Mesenchymal stem cell (in vitro differentiated cells and primary cell): ENCODE data around the gene ANGPTL2.

ENCODE experiments used
- DNase-seq: peaks from one replicate; pipeline ENCODE4 v3.0.0-alpha.2; 2013
- H2AFZ ChIP-seq: one replicate; pipeline ENCODE4 v1.6.1; 2013; ENCODE audit warnings: low read depth, mild to moderate bottlenecking, control low read depth, inconsistent platforms, low read length, moderate library complexity
- H2AK5ac ChIP-seq: 2 replicates; pipeline ENCODE4 v1.6.1; 2013; ENCODE audit warnings: low read length, moderate library complexity, mild to moderate bottlenecking, inconsistent platforms; ENCODE audit not compliant: severe bottlenecking
- H2BK120ac ChIP-seq: one replicate; pipeline ENCODE4 v1.6.1; 2013; ENCODE audit warnings: low read depth, mild to moderate bottlenecking, inconsistent platforms, low read length, moderate library complexity
- H2BK12ac ChIP-seq, 2 experiments: one replicate each; pipeline ENCODE4 v1.6.1; 2013; ENCODE audit warnings: inconsistent platforms in 2 of 2, low read length in 2 of 2, mild to moderate bottlenecking in 2 of 2, moderate library complexity in 2 of 2, control low read depth in 1 of 2
- H2BK15ac ChIP-seq: one replicate; pipeline ENCODE4 v1.6.1; 2013; ENCODE audit warnings: mild to moderate bottlenecking, low read depth, inconsistent platforms; ENCODE audit not compliant: poor library complexity, severe bottlenecking
- H2BK5ac ChIP-seq: 2 replicates; pipeline ENCODE4 v1.6.1; 2013; ENCODE audit warnings: low read depth, mild to moderate bottlenecking, low read length, control low read depth, inconsistent platforms; ENCODE audit not compliant: poor library complexity, severe bottlenecking
- H3K14ac ChIP-seq, 2 experiments: one replicate each; pipeline ENCODE4 v1.6.1; 2013; ENCODE audit warnings: inconsistent platforms in 2 of 2, low read length in 2 of 2, control low read depth in 1 of 2, mild to moderate bottlenecking in 1 of 2, moderate library complexity in 1 of 2
- H3K18ac ChIP-seq, 2 experiments: one replicate each; pipeline ENCODE4 v1.6.1; 2013; ENCODE audit warnings: inconsistent platforms in 2 of 2, low read length in 2 of 2, control low read depth in 1 of 2, low read depth in 1 of 2, mild to moderate bottlenecking in 1 of 2
- H3K23ac ChIP-seq, 2 experiments: one replicate each; pipeline ENCODE4 v1.6.1; 2013; ENCODE audit warnings: inconsistent platforms in 2 of 2, low read length in 2 of 2, mild to moderate bottlenecking in 2 of 2, moderate library complexity in 2 of 2, control low read depth in 1 of 2
- H3K27ac ChIP-seq: 2 replicates; pipeline ENCODE4 v1.5.1; 2013; ENCODE audit warnings: mild to moderate bottlenecking, moderate library complexity, low read length, control low read depth, inconsistent platforms; ENCODE audit not compliant: poor library complexity, severe bottlenecking
- H3K27me3 ChIP-seq, 2 experiments: 2 replicates each; pipeline versions ENCODE4 v1.6.1 to v1.7.0; 2013; ENCODE audit warnings: low read length in 2 of 2, mild to moderate bottlenecking in 2 of 2, moderate library complexity in 2 of 2, control low read depth in 1 of 2, inconsistent platforms in 1 of 2; ENCODE audit not compliant: control insufficient read depth in 1 of 2, insufficient read depth in 1 of 2
- H3K36me3 ChIP-seq, 2 experiments: 2 replicates each; pipeline versions ENCODE4 v1.6.1 to v1.7.0; 2013; ENCODE audit warnings: low read length in 2 of 2, control low read depth in 1 of 2, inconsistent platforms in 1 of 2, low read depth in 1 of 2, mild to moderate bottlenecking in 1 of 2; ENCODE audit not compliant: insufficient read depth in 2 of 2, control insufficient read depth in 1 of 2
- H3K4ac ChIP-seq, 2 experiments: one replicate each; pipeline ENCODE4 v1.6.1; 2013; ENCODE audit warnings: inconsistent platforms in 2 of 2, low read length in 2 of 2, mild to moderate bottlenecking in 2 of 2, moderate library complexity in 2 of 2, control low read depth in 1 of 2, low read depth in 1 of 2
- H3K4me1 ChIP-seq: 2 replicates; pipeline ENCODE4 v1.6.1; 2013; ENCODE audit warnings: low read depth, low read length, control low read depth; ENCODE audit not compliant: control insufficient read depth, insufficient read depth
- H3K4me2 ChIP-seq: 2 replicates; pipeline ENCODE4 v1.6.1; 2013; ENCODE audit warnings: low read length, mild to moderate bottlenecking, inconsistent platforms; ENCODE audit not compliant: poor library complexity, severe bottlenecking
- H3K4me3 ChIP-seq, 2 experiments: 2 replicates each; pipeline versions ENCODE4 v1.5.1 to v1.7.0; 2013; ENCODE audit warnings: low read length in 2 of 2, mild to moderate bottlenecking in 2 of 2, control low read depth in 1 of 2, low read depth in 1 of 2; ENCODE audit not compliant: insufficient read depth in 1 of 2
- H3K79me1 ChIP-seq: replicated peaks from 2 replicates; pipeline ENCODE4 v1.6.1; 2013; ENCODE audit warnings: mild to moderate bottlenecking, control low read depth, low read length, inconsistent platforms; ENCODE audit not compliant: poor library complexity, severe bottlenecking
- H3K9ac ChIP-seq: 2 replicates; pipeline ENCODE4 v1.7.0; 2013; ENCODE audit warnings: mild to moderate bottlenecking, low read length, moderate library complexity
- H3K9me3 ChIP-seq: 2 replicates; pipeline ENCODE4 v1.7.0; 2013; ENCODE audit warnings: mild to moderate bottlenecking, low read length; ENCODE audit not compliant: control insufficient read depth
- H4K8ac ChIP-seq: one replicate; pipeline ENCODE4 v1.6.1; 2013; ENCODE audit warnings: inconsistent platforms, mild to moderate bottlenecking, low read length, moderate library complexity
- H4K91ac ChIP-seq: one replicate; pipeline ENCODE4 v1.6.1; 2013; ENCODE audit warnings: mild to moderate bottlenecking, low read length, inconsistent platforms
- WGBS: methylation state at CpG from one replicate; pipeline ENCODE4 v1.1.7; 2013; ENCODE audit warnings: mixed read lengths; 5-methylcytosine and 5-hydroxymethylcytosine counted together

Gene ANGPTL2

GRCh38 chr9:127123064-127123890 is 842 bp upstream of the ANGPTL2 start:
- WGBS: 67% methylated on average over 12 of the region's 16 CpGs
- H3K18ac ChIP-seq: peak overlapping the region; percentile 10 to 72

GRCh38 chr9:127121628-127122175 is 733 bp downstream of the ANGPTL2 start:
- H3K4me3 ChIP-seq: peak overlapping the region; percentile 47 to 97
- H3K4me2 ChIP-seq: peak overlapping the region; percentile 88
- no peak overlapping the region for H2BK5ac ChIP-seq
- H3K14ac ChIP-seq: peak overlapping the region in 1 of 2 experiments; percentile 77
- H3K9ac ChIP-seq: peak overlapping the region; percentile 96
- H4K91ac ChIP-seq: peak overlapping the region; percentile 86
- peaks cover 0 to 18% of the 10 kb centered on the region in 2 experiments for H3K27me3 ChIP-seq
- H2AK5ac ChIP-seq: no peak overlapping the region
- no peak overlapping the region for H3K27ac ChIP-seq
- peak; percentile 56 for DNase-seq
- H2BK120ac ChIP-seq: no peak overlapping the region
- peak overlapping the region; percentile 95 for H2BK15ac ChIP-seq
- peak overlapping the region; percentile 79 to 92 for H3K18ac ChIP-seq
- peaks cover 25% of the 10 kb centered on the region for H3K4me1 ChIP-seq
- H3K4ac ChIP-seq: peak overlapping the region in 1 of 2 experiments; percentile 61
- peak overlapping the region; percentile 75 to 77 for H2BK12ac ChIP-seq
- no peak overlapping the region for H3K23ac ChIP-seq
- peaks cover 0 to 33% of the 10 kb centered on the region in 2 experiments for H3K36me3 ChIP-seq
- 15% methylated on average over 20 of the region's 20 CpGs for WGBS
- no peaks in the 10 kb centered on the region for H3K9me3 ChIP-seq
- H2AFZ ChIP-seq: no peak overlapping the region
- H3K79me1 ChIP-seq: peaks cover 1% of the 10 kb centered on the region
- peak overlapping the region; percentile 74 for H4K8ac ChIP-seq

More at GRCh38 chr9:127123064-127123890, 842 bp upstream of the ANGPTL2 start:
- H3K27ac ChIP-seq: peak overlapping the region; percentile 21
- no peak for DNase-seq
- H3K36me3 ChIP-seq: peaks cover 0 to 21% of the 10 kb centered on the region in 2 experiments
- no peak overlapping the region for H2AK5ac ChIP-seq
- peak overlapping the region; percentile 39 for H2BK15ac ChIP-seq
- H3K14ac ChIP-seq: peak overlapping the region in 1 of 2 experiments; percentile 50
- peak overlapping the region; percentile 6 to 89 for H2BK12ac ChIP-seq
- peak overlapping the region; percentile 88 for H3K4me2 ChIP-seq
- H3K4me3 ChIP-seq: peak overlapping the region; percentile 45 to 57
- no peak overlapping the region for H3K23ac ChIP-seq
- H3K9me3 ChIP-seq: no peaks in the 10 kb centered on the region
- H3K4me1 ChIP-seq: peaks cover 23% of the 10 kb centered on the region
- peak overlapping the region; percentile 78 for H3K9ac ChIP-seq
- peaks cover 1% of the 10 kb centered on the region for H3K79me1 ChIP-seq
- peak overlapping the region; percentile 72 for H4K8ac ChIP-seq
- H3K4ac ChIP-seq: peak overlapping the region in 1 of 2 experiments; percentile 37
- H2BK5ac ChIP-seq: no peak overlapping the region
- peak overlapping the region; percentile 76 for H4K91ac ChIP-seq
- peak overlapping the region; percentile 21 for H2AFZ ChIP-seq
- peaks cover 0 to 23% of the 10 kb centered on the region in 2 experiments for H3K27me3 ChIP-seq
- no peak overlapping the region for H2BK120ac ChIP-seq

- Histone ChIP-seq H2AFZ (no peak overlapping the region), H3K14ac (no peak overlapping the region), H3K9me3 (no peaks in the 10 kb centered on the region), H2BK120ac (no peak overlapping the region), H3K4me1 (peaks cover 25% of the 10 kb centered on the region), H4K8ac (no peak overlapping the region), H3K4me3 (peak overlapping the region in 1 of 2 experiments; percentile 97), H3K4ac (no peak overlapping the region), H2BK12ac (no peak overlapping the region), H3K18ac (no peak overlapping the region), H2BK5ac (no peak overlapping the region), H4K91ac (no peak overlapping the region), H3K23ac (no peak overlapping the region), H2AK5ac (no peak overlapping the region), H3K9ac (peak overlapping the region; percentile 96), H2BK15ac (no peak overlapping the region), H3K36me3 (peaks cover 0 to 50% of the 10 kb centered on the region in 2 experiments), H3K79me1 (peaks cover 1% of the 10 kb centered on the region), H3K27ac (no peak overlapping the region), H3K27me3 (peaks cover 0 to 7% of the 10 kb centered on the region in 2 experiments), H3K4me2 (no peak overlapping the region)
- 96% methylated on average over 4 of the region's 4 CpGs for WGBS
- DNase-seq: no peak
Observed at GRCh38 chr9:127119320-127119709, 3.1 kb downstream of the ANGPTL2 start.
